ENCODE results near the gene MFGE8. TPM values are rescaled to one million over a fixed set of nuclear protein-coding genes. Genes with fewer than 3 reads are reported as not detected.
"Not testable (repeated sequence)": the region's sequence is repeated elsewhere in the genome, so short reads cannot be mapped to it uniquely, and the experiment has no call there.

Gene MFGE8
- total and polyA plus RNA-seq, 7 experiments from 2014 or later: 6.3 to 106 (median 71.6) TPM

DNA sequence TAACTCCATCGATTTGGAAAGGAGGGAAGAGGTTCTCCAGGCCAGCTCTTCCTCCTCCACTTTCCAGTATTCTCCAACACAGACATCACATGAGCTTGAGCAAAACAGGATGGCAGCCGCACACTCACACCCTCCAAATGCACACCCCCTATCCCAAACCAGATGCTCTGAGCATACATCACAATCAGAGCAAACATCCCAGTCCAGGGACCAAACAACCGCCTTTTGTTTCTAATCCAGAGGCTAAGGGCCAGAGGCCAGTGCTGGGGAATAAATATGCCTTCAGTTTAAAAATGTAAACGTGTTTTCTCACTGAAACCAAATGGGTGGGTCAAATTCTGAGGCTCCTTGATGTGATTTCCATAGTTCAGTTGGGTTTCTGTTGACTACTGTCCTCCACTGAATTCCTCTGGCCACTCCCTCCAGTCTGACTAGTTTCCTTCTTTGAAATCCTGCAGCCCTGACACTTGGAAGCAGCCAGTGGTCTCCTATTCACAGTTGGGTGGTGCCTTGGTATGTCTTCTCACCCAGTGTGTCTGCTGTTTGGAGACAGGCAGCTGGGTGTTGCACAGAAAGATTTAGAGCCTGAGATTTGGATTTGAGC is 19.2 kb upstream of the MFGE8 start:
- H3K9me3 ChIP-seq (ENCODE audit: control insufficient read depth in 2 of 3, low read length in 3 of 3): peaks cover 0 to 9% (median 0%) of the 10 kb centered on the region in 3 experiments
- H3K9me3 Mint-ChIP-seq: peaks cover 0 to 30% (median 5%) of the 10 kb centered on the region in 11 donors
- H3K4me3 ChIP-seq (ENCODE audit: low read length): no peak overlapping the region
- no peak for DNase-seq
- intact Hi-C loops (cut with micrococcal nuclease): no loop called here
- ChIA-PET CTCF (no interaction called here), POLR2A (no interaction called here)
- H3K36me3 ChIP-seq (ENCODE audit: control insufficient read depth in 2 of 3, insufficient read depth in 3 of 3, low read length in 3 of 3): no peaks in the 10 kb centered on the region
- H3K27me3 ChIP-seq (ENCODE audit: control insufficient read depth in 2 of 2, insufficient read depth in 2 of 2, low read length in 2 of 2): no peaks in the 10 kb centered on the region
- peaks cover 5 to 23% (median 12%) of the 10 kb centered on the region in 5 donors for H3K27me3 Mint-ChIP-seq
- H3K27ac Mint-ChIP-seq: no peak overlapping the region
- H3K4me1 Mint-ChIP-seq: no peaks in the 10 kb centered on the region
- H3K27ac ChIP-seq (ENCODE audit: low read depth, low read length): no peak overlapping the region
- peaks cover 0 to 7% (median 0%) of the 10 kb centered on the region in 5 donors for H3K36me3 Mint-ChIP-seq
- H3K4me3 Mint-ChIP-seq: no peak overlapping the region
- no peaks in the 10 kb centered on the region for H3K4me1 ChIP-seq (ENCODE audit: control insufficient read depth in 2 of 2, insufficient read depth in 2 of 2, low read length in 2 of 2)
- ATAC-seq: no peak

DNA sequence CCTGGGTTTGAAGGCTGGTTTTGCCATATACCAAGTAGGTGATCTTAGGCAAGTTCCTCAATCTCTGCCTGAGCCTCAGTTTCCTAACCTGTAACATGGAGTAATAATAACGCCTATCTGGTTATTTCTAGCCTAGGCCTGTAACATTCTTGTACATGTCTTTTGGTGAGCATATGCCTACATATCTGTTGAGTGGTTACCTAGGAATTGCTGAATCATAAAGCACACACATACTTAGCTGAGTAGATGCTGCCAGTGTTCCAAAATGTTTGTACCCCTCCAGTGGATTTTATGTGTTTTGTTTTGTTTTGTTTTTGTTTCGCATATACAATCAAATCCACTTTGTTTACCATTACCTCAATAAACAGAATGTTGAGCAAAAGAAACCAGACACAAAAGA is 17.4 kb upstream of the MFGE8 start:
- no peak overlapping the region for H3K27ac ChIP-seq (ENCODE audit: low read depth, low read length)
- intact Hi-C loops (cut with micrococcal nuclease): no loop called here
- Mint-ChIP-seq H3K9me3 (peaks cover 0 to 30% (median 6%) of the 10 kb centered on the region in 11 donors), H3K4me1 (no peaks in the 10 kb centered on the region), H3K27ac (no peak overlapping the region), H3K36me3 (peaks cover 0 to 7% (median 0%) of the 10 kb centered on the region in 5 donors), H3K27me3 (peaks cover 5 to 20% (median 12%) of the 10 kb centered on the region in 5 donors), H3K4me3 (no peak overlapping the region)
- ChIA-PET CTCF (no interaction called here), POLR2A (no interaction called here)
- no peaks in the 10 kb centered on the region for H3K36me3 ChIP-seq (ENCODE audit: control insufficient read depth in 2 of 3, insufficient read depth in 3 of 3, low read length in 3 of 3)
- ATAC-seq (no peak), DNase-seq (no peak)
- H3K4me1 ChIP-seq (ENCODE audit: control insufficient read depth in 2 of 2, insufficient read depth in 2 of 2, low read length in 2 of 2): no peaks in the 10 kb centered on the region
- no peak overlapping the region for H3K4me3 ChIP-seq (ENCODE audit: low read length)
- H3K9me3 ChIP-seq (ENCODE audit: control insufficient read depth in 2 of 3, low read length in 3 of 3): peaks cover 0 to 9% (median 0%) of the 10 kb centered on the region in 3 experiments
- no peaks in the 10 kb centered on the region for H3K27me3 ChIP-seq (ENCODE audit: control insufficient read depth in 2 of 2, insufficient read depth in 2 of 2, low read length in 2 of 2)

DNA sequence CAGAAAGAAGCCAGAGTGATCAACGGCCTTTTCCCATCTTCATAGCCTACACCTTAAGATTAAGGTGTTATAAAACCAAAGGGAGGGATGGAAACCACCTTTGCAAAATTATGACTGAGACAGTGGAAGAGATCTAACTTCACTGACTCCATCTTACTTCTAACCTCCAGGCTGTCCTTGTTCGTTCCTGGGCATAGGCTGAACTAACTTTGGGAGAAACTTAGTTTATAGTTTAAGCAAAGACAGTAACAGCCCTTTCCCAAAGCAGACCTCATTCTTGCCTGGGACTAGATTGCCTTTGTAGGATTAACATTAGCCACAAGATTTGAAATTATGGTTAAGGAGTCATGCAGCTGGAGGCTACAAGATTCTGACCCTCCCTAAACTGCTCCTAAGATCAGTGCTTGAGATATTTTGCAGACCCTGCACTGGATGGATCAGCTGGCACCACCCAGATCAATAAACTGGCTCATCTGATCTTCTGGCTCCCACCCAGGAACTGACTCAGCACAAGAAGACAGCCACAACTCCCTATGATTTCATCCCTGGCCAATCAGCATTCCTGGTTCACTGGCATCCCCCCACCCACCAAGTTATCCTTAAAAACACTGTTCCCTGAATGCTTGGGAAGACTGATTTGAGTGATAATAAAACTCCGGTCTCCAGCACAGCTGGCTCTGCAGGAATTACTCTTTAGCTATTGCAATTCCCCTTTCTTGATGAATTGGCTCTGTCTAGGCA is 16.3 kb upstream of the MFGE8 start:
- H3K27ac Mint-ChIP-seq; ATAC-seq; H3K4me1 Mint-ChIP-seq; H3K4me3 ChIP-seq (ENCODE audit: low read length); H3K9me3 ChIP-seq (ENCODE audit: control insufficient read depth in 2 of 3, low read length in 3 of 3); H3K4me1 ChIP-seq (ENCODE audit: control insufficient read depth in 2 of 2, insufficient read depth in 2 of 2, low read length in 2 of 2); intact Hi-C loops (cut with micrococcal nuclease); H3K36me3 Mint-ChIP-seq; H3K27me3 ChIP-seq (ENCODE audit: control insufficient read depth in 2 of 2, insufficient read depth in 2 of 2, low read length in 2 of 2); DNase-seq; H3K36me3 ChIP-seq (ENCODE audit: control insufficient read depth in 2 of 3, insufficient read depth in 3 of 3, low read length in 3 of 3); H3K4me3 Mint-ChIP-seq; H3K27ac ChIP-seq (ENCODE audit: low read depth, low read length); CTCF ChIA-PET; POLR2A ChIA-PET: not testable (repeated sequence)
- Mint-ChIP-seq H3K27me3 (peaks cover 5 to 12% (median 10%) of the 10 kb centered on the region in 5 donors), H3K9me3 (peaks cover 0 to 25% (median 4%) of the 10 kb centered on the region in 11 donors)

DNA sequence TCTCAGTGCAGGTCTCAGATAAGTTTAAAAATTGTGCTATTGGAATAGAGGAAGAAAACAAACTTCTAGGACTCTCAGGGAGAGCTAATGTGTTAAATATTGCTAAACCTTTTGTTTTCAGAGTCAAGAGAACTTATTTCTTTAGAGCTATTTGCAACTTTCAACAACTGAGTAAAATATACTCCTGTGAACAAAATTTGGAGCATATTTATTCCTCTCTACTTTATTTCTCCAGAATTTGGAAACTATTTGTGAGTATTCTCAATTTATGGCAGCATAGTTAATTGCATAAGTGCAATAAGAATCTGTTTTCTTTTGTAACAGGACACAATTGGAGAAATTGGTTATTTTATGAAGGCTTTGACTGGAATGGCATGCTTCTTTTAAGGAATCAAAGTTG is 15.0 kb upstream of the MFGE8 start:
- peaks cover 0 to 19% (median 4%) of the 10 kb centered on the region in 11 donors for H3K9me3 Mint-ChIP-seq
- DNase-seq; POLR2A ChIA-PET; H3K4me3 ChIP-seq (ENCODE audit: low read length); H3K4me3 Mint-ChIP-seq; intact Hi-C loops (cut with micrococcal nuclease); H3K36me3 ChIP-seq (ENCODE audit: control insufficient read depth in 2 of 3, insufficient read depth in 3 of 3, low read length in 3 of 3); H3K36me3 Mint-ChIP-seq; H3K27me3 ChIP-seq (ENCODE audit: control insufficient read depth in 2 of 2, insufficient read depth in 2 of 2, low read length in 2 of 2); ATAC-seq; H3K27ac ChIP-seq (ENCODE audit: low read depth, low read length); H3K9me3 ChIP-seq (ENCODE audit: control insufficient read depth in 2 of 3, low read length in 3 of 3); H3K27ac Mint-ChIP-seq; CTCF ChIA-PET; H3K4me1 ChIP-seq (ENCODE audit: control insufficient read depth in 2 of 2, insufficient read depth in 2 of 2, low read length in 2 of 2); H3K4me1 Mint-ChIP-seq: not testable (repeated sequence)
- H3K27me3 Mint-ChIP-seq: peaks cover 0 to 13% (median 8%) of the 10 kb centered on the region in 5 donors

DNA sequence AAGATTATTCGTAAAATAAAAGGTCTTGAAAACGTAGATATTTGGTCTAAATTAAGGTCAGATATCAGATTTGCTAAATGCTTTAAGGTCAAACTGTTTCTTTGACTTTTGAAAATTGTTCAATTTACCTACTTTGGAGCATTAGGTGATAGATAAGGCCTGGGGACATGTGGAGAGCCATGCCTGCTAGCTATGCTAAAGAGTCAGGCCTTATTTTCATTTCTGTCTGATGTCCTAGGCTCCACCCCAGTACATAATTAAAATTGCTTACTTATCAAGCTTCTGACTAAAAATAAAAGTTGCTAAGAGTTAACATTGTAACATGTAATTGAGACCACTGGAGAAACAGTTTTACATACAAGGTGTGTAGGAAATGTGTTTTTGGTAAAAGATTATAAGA is 12.5 kb upstream of the MFGE8 start:
- H3K4me1 ChIP-seq (ENCODE audit: control insufficient read depth in 2 of 2, insufficient read depth in 2 of 2, low read length in 2 of 2); H3K4me1 Mint-ChIP-seq; ATAC-seq; H3K36me3 Mint-ChIP-seq; DNase-seq; H3K27me3 Mint-ChIP-seq; CTCF ChIA-PET; H3K36me3 ChIP-seq (ENCODE audit: control insufficient read depth in 2 of 3, insufficient read depth in 3 of 3, low read length in 3 of 3); H3K27ac ChIP-seq (ENCODE audit: low read depth, low read length); H3K27me3 ChIP-seq (ENCODE audit: control insufficient read depth in 2 of 2, insufficient read depth in 2 of 2, low read length in 2 of 2); H3K4me3 Mint-ChIP-seq; H3K4me3 ChIP-seq (ENCODE audit: low read length); H3K9me3 ChIP-seq (ENCODE audit: control insufficient read depth in 2 of 3, low read length in 3 of 3); intact Hi-C loops (cut with micrococcal nuclease): not testable (repeated sequence)
- POLR2A ChIA-PET: interaction anchor here (0.6 kb wide), 1 partner anchor 8 kb away, joined by 3 read pairs; no protein-coding TSS in a partner anchor
- peak overlapping the region in 1 of 9 donors; percentile 51 for H3K27ac Mint-ChIP-seq
- peaks cover 0 to 19% (median 4%) of the 10 kb centered on the region in 11 donors for H3K9me3 Mint-ChIP-seq

DNA sequence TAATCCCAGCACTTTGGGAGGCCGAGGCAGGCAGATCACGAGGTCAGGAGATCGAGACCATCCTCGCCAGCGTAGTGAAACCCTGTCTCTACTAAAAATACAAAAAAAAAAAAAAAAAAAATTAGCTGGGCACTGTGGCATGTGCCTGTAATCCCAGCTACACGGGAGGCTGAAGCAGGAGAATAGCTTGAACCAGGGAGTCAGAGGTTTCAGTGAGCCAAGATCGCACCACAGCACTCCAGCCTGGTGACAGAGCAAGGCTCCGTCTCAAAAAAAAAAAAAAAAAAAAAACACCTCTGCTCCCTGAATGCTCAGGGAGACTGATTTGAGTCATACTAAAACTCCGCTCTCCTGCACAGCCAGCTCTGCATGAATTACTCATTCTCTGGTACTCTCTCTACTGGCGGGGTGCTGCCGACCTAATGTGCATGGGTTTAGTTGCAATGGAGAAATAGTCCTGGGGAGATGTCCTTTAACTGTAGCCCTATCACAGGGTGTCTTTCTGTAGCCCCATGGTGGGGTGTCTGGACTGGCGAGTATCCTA is 7.8 kb upstream of the MFGE8 start:
- ChIA-PET POLR2A (interaction anchor here (0.7 kb wide), 1 partner anchor 24 kb away, joined by 3 read pairs; no protein-coding TSS in a partner anchor), CTCF (interaction anchor here (2.1 kb wide), 1 partner anchor 16 kb away, joined by 6 read pairs; no protein-coding TSS in a partner anchor)
- H3K27me3 ChIP-seq (ENCODE audit: control insufficient read depth in 2 of 2, insufficient read depth in 2 of 2, low read length in 2 of 2); H3K27ac ChIP-seq (ENCODE audit: low read depth, low read length); H3K4me1 ChIP-seq (ENCODE audit: control insufficient read depth in 2 of 2, insufficient read depth in 2 of 2, low read length in 2 of 2); H3K9me3 ChIP-seq (ENCODE audit: control insufficient read depth in 2 of 3, low read length in 3 of 3); DNase-seq; H3K36me3 ChIP-seq (ENCODE audit: control insufficient read depth in 2 of 3, insufficient read depth in 3 of 3, low read length in 3 of 3); intact Hi-C loops (cut with micrococcal nuclease); H3K4me3 ChIP-seq (ENCODE audit: low read length); ATAC-seq; H3K27ac Mint-ChIP-seq; H3K36me3 Mint-ChIP-seq; H3K9me3 Mint-ChIP-seq: not testable (repeated sequence)
- Mint-ChIP-seq H3K27me3 (peaks cover 0 to 11% (median 4%) of the 10 kb centered on the region in 5 donors), H3K4me1 (peaks cover 0 to 20% (median 0%) of the 10 kb centered on the region in 7 donors), H3K4me3 (peak overlapping the region in 1 of 10 donors; percentile 55)

All from naive thymus-derived CD4-positive, alpha-beta T cell (primary cell).